ENCODE data around the gene LRP1B.

DNA sequence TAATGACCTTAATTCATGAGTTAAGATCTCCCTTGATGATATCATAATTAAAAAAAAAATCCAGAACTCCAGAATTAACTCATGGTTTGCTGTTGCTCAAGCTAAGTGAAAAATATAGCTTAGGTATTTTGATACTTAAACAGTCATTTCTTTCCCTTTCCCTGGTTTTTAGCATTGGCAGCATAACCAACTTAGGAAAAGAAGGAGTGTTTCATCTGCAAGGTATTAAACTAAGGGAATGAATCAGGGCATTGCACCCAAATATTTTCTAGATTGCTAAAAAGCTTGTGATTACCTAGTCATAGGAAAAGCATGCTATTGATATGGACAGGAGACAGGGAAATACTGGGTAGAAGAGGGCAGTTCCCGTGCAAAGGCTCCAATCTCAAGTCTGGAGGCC is 207.2 kb downstream of the LRP1B start:
- TF ChIP-seq, protein P1, sequence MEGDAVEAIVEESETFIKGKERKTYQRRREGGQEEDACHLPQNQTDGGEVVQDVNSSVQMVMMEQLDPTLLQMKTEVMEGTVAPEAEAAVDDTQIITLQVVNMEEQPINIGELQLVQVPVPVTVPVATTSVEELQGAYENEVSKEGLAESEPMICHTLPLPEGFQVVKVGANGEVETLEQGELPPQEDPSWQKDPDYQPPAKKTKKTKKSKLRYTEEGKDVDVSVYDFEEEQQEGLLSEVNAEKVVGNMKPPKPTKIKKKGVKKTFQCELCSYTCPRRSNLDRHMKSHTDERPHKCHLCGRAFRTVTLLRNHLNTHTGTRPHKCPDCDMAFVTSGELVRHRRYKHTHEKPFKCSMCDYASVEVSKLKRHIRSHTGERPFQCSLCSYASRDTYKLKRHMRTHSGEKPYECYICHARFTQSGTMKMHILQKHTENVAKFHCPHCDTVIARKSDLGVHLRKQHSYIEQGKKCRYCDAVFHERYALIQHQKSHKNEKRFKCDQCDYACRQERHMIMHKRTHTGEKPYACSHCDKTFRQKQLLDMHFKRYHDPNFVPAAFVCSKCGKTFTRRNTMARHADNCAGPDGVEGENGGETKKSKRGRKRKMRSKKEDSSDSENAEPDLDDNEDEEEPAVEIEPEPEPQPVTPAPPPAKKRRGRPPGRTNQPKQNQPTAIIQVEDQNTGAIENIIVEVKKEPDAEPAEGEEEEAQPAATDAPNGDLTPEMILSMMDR (IDR thresholded peaks at IDR 0.05) = no peak
- TF ChIP-seq POLR2A (IDR thresholded peaks at IDR 0.05) = no peak

Data from breast epithelium (tissue), 3 donors.